Panc1 (cell line): ENCODE results near the gene LENEP.
A peak's percentile ranks its signal among the peaks of the same experiment; 100 is the strongest.

ENCODE experiments used
- POLR2AphosphoS5 ChIP-seq: IDR thresholded peaks from 2 replicates; pipeline ENCODE4 v1.6.1; 2012; ENCODE audit warnings: mild to moderate bottlenecking, low read depth, low read length, moderate library complexity
- SIN3A ChIP-seq: IDR thresholded peaks from 2 replicates; pipeline ENCODE4 v1.6.1; 2012; ENCODE audit warnings: low read depth, mild to moderate bottlenecking, low read length, moderate library complexity, borderline replicate concordance; ENCODE audit not compliant: insufficient read depth
- TF ChIP-seq, protein P1 (sequence below): fragments of 450-650 bp; IDR thresholded peaks from 2 replicates; pipeline ENCODE4 v1.5.1; 2017; ENCODE audit warnings: mild to moderate bottlenecking
- TF ChIP-seq, protein P2 (sequence below), 2 experiments: IDR thresholded peaks; 2 replicates each; pipeline ENCODE4 v1.6.1; 2011 to 2012; ENCODE audit warnings: low read depth in 2 of 2, control low read depth in 1 of 2, low read length in 1 of 2, mild to moderate bottlenecking in 1 of 2, moderate library complexity in 1 of 2; ENCODE audit not compliant: insufficient read depth in 1 of 2

GRCh38 chr1:155000726-155001424, 7.5 kb downstream of the LENEP start:
- TF ChIP-seq, protein P1, sequence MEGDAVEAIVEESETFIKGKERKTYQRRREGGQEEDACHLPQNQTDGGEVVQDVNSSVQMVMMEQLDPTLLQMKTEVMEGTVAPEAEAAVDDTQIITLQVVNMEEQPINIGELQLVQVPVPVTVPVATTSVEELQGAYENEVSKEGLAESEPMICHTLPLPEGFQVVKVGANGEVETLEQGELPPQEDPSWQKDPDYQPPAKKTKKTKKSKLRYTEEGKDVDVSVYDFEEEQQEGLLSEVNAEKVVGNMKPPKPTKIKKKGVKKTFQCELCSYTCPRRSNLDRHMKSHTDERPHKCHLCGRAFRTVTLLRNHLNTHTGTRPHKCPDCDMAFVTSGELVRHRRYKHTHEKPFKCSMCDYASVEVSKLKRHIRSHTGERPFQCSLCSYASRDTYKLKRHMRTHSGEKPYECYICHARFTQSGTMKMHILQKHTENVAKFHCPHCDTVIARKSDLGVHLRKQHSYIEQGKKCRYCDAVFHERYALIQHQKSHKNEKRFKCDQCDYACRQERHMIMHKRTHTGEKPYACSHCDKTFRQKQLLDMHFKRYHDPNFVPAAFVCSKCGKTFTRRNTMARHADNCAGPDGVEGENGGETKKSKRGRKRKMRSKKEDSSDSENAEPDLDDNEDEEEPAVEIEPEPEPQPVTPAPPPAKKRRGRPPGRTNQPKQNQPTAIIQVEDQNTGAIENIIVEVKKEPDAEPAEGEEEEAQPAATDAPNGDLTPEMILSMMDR = no peak
- TF ChIP-seq POLR2AphosphoS5 (peak; percentile 55; the same call in 1 of the 2 replicates), SIN3A (no peak; the same call in 1 of the 2 replicates)
- TF ChIP-seq, protein P2, sequence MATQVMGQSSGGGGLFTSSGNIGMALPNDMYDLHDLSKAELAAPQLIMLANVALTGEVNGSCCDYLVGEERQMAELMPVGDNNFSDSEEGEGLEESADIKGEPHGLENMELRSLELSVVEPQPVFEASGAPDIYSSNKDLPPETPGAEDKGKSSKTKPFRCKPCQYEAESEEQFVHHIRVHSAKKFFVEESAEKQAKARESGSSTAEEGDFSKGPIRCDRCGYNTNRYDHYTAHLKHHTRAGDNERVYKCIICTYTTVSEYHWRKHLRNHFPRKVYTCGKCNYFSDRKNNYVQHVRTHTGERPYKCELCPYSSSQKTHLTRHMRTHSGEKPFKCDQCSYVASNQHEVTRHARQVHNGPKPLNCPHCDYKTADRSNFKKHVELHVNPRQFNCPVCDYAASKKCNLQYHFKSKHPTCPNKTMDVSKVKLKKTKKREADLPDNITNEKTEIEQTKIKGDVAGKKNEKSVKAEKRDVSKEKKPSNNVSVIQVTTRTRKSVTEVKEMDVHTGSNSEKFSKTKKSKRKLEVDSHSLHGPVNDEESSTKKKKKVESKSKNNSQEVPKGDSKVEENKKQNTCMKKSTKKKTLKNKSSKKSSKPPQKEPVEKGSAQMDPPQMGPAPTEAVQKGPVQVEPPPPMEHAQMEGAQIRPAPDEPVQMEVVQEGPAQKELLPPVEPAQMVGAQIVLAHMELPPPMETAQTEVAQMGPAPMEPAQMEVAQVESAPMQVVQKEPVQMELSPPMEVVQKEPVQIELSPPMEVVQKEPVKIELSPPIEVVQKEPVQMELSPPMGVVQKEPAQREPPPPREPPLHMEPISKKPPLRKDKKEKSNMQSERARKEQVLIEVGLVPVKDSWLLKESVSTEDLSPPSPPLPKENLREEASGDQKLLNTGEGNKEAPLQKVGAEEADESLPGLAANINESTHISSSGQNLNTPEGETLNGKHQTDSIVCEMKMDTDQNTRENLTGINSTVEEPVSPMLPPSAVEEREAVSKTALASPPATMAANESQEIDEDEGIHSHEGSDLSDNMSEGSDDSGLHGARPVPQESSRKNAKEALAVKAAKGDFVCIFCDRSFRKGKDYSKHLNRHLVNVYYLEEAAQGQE (IDR thresholded peaks at IDR 0.05; ENCODE audit: insufficient read depth in 1 of 2, low read depth in 2 of 2, low read length in 1 of 2) = no peak
